OCI-LY7 (cell line): ENCODE measurements around the gene ATPAF2. TPM values are rescaled to one million over a fixed set of nuclear protein-coding genes. Genes with fewer than 3 reads are reported as not detected.

ENCODE experiments used
- BruUV-seq: library from RNA; stranded (reverse); fragments of 400-500 nt; replicated peaks from 2 replicates; lab custom pipeline; 2021; lab: Mats Ljungman, UMichigan
- CTCF ChIA-PET: fragments of 300-600 bp; sonication (Branson Sonifier 250); formaldehyde crosslinking; loops from one replicate; lab custom pipeline; 2022; ENCODE audit warnings: antibody characterized with exemption; ENCODE audit not compliant: unreplicated experiment; lab: Charles Lee
- POLR2A ChIA-PET: fragments of 300-600 bp; sonication (Branson Sonifier 250); formaldehyde crosslinking; loops from one replicate; lab custom pipeline; 2022; ENCODE audit warnings: antibody characterized with exemption; lab: Charles Lee
- DNase-seq: peaks from one replicate; pipeline ENCODE4 v3.0.0-alpha.2; 2015; ENCODE audit warnings: low spot score
- H2AFZ ChIP-seq: fragments of 200-600 bp; sonication (generic), shearing (Covaris generic); 2 replicates; pipeline ENCODE4 v1.6.1; 2014; ENCODE audit warnings: mild to moderate bottlenecking, antibody characterized with exemption, low read length, moderate library complexity
- H3K27ac ChIP-seq: fragments of 200-600 bp; sonication (generic); 2 replicates; pipeline ENCODE4 v1.5.1; 2014; ENCODE audit warnings: mixed run types, low read depth, mild to moderate bottlenecking, moderate library complexity, low read length, inconsistent platforms; ENCODE audit not compliant: poor library complexity, severe bottlenecking
- H3K36me3 ChIP-seq: fragments of 200-600 bp; sonication (generic); 2 replicates; pipeline ENCODE4 v1.6.1; 2014; ENCODE audit warnings: mild to moderate bottlenecking, antibody characterized with exemption, low read length, moderate library complexity, mixed read lengths; ENCODE audit not compliant: insufficient read depth
- H3K4me1 ChIP-seq: fragments of 200-600 bp; sonication (generic); 2 replicates; pipeline ENCODE4 v1.5.1; 2014; ENCODE audit warnings: mild to moderate bottlenecking, low read length; ENCODE audit not compliant: insufficient read depth, poor library complexity, severe bottlenecking
- H3K4me2 ChIP-seq: fragments of 200-600 bp; sonication (generic); 2 replicates; pipeline ENCODE4 v1.6.1; 2014; ENCODE audit warnings: mild to moderate bottlenecking, low read length
- H3K4me3 ChIP-seq: fragments of 200-600 bp; sonication (generic); 2 replicates; pipeline ENCODE4 v1.5.1; 2014; ENCODE audit warnings: mild to moderate bottlenecking, low read depth, low read length; ENCODE audit not compliant: poor library complexity, severe bottlenecking
- H3K79me2 ChIP-seq: fragments of 200-600 bp; sonication (generic); 2 replicates; pipeline ENCODE4 v1.6.1; 2016; ENCODE audit warnings: low read depth, mild to moderate bottlenecking, low read length, moderate library complexity, mixed read lengths; ENCODE audit not compliant: insufficient read depth
- H3K9me2 ChIP-seq: fragments of 200-600 bp; sonication (generic); 2 replicates; pipeline ENCODE4 v1.6.1; 2016; ENCODE audit warnings: mild to moderate bottlenecking, low read length, mixed read lengths; ENCODE audit not compliant: insufficient read depth
- H3K9me3 ChIP-seq: fragments of 200-600 bp; sonication (generic); 2 replicates; pipeline ENCODE4 v1.6.1; 2014; ENCODE audit warnings: mild to moderate bottlenecking, mixed run types, low read length, mixed read lengths
- H4K20me1 ChIP-seq: fragments of 200-600 bp; sonication (generic); 2 replicates; pipeline ENCODE4 v1.6.1; 2014; ENCODE audit warnings: mild to moderate bottlenecking, antibody characterized with exemption, low read length, moderate library complexity, mixed read lengths; ENCODE audit not compliant: insufficient read depth
- EZH2phosphoT487 ChIP-seq: fragments of 200-600 bp; sonication (generic); IDR thresholded peaks from 2 replicates; pipeline ENCODE4 v1.6.1; 2018; ENCODE audit warnings: low read depth, borderline replicate concordance, mild to moderate bottlenecking, mixed run types, antibody characterized with exemption, low read length, moderate library complexity, mixed read lengths
- intact Hi-C: fragments of 100-400 bp; cut with micrococcal nuclease; formaldehyde crosslinking; loops from one replicate; pipeline ENCODE4 v1.10.0; 2022; ENCODE audit not compliant: unreplicated experiment
- total RNA-seq, 2 experiments: library from RNA; depleted of rRNA in 1 of 2; stranded (reverse); fragments of >200 nt in 1 of 2; shearing (Covaris generic) in 1 of 2; gene quantifications; 2 replicates each; pipeline ENCODE4 v1.2.3, GENCODE V29; 2014 to 2022
- TF ChIP-seq, protein P1 (sequence below): fragments of 200-600 bp; sonication (generic); conservative IDR thresholded peaks from 2 replicates; pipeline ENCODE4 v1.5.1; 2014; ENCODE audit warnings: mild to moderate bottlenecking, antibody characterized with exemption, low read length, moderate library complexity, mixed read lengths

Gene ATPAF2
- total RNA-seq, 2 experiments from 2014 or later = 42.9 to 56.2 TPM

DNA sequence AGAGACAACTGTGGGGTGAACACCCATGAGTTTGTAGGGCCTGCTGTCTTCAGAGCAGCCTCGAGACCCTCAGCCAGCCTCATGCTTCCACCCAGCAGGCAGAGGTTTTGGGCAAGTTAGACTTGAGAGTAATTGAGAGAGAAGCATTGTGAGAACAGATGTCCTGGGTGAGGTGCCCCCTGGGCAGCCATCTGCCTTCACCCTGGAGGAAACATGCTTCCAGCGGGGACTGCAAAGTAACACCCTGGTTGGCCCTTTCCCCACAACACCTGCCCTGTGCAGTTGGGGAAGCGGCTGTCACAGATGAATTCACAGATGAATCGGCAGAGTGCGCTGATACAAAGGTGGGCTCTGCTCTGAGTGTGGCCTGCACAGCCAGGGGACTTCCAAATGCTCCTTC lies 23.4 kb downstream of the ATPAF2 start:
- no peak overlapping the region for H3K4me2 ChIP-seq
- no peak overlapping the region for H2AFZ ChIP-seq
- no TSS peak for BruUV-seq
- H3K36me3 ChIP-seq = peaks cover 63% of the 10 kb centered on the region
- TF ChIP-seq EZH2phosphoT487 = no peak
- TF ChIP-seq, protein P1, sequence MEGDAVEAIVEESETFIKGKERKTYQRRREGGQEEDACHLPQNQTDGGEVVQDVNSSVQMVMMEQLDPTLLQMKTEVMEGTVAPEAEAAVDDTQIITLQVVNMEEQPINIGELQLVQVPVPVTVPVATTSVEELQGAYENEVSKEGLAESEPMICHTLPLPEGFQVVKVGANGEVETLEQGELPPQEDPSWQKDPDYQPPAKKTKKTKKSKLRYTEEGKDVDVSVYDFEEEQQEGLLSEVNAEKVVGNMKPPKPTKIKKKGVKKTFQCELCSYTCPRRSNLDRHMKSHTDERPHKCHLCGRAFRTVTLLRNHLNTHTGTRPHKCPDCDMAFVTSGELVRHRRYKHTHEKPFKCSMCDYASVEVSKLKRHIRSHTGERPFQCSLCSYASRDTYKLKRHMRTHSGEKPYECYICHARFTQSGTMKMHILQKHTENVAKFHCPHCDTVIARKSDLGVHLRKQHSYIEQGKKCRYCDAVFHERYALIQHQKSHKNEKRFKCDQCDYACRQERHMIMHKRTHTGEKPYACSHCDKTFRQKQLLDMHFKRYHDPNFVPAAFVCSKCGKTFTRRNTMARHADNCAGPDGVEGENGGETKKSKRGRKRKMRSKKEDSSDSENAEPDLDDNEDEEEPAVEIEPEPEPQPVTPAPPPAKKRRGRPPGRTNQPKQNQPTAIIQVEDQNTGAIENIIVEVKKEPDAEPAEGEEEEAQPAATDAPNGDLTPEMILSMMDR = no peak
- no peaks in the 10 kb centered on the region for H3K4me1 ChIP-seq
- no peaks in the 10 kb centered on the region for H3K79me2 ChIP-seq
- POLR2A ChIA-PET = no interaction called here
- no peak for DNase-seq
- H3K27ac ChIP-seq = no peak overlapping the region
- intact Hi-C loops = no loop called here
- H3K4me3 ChIP-seq = no peak overlapping the region
- H4K20me1 ChIP-seq = no peaks in the 10 kb centered on the region
- CTCF ChIA-PET = no interaction called here
- no peaks in the 10 kb centered on the region for H3K9me2 ChIP-seq
- H3K9me3 ChIP-seq = no peaks in the 10 kb centered on the region

DNA sequence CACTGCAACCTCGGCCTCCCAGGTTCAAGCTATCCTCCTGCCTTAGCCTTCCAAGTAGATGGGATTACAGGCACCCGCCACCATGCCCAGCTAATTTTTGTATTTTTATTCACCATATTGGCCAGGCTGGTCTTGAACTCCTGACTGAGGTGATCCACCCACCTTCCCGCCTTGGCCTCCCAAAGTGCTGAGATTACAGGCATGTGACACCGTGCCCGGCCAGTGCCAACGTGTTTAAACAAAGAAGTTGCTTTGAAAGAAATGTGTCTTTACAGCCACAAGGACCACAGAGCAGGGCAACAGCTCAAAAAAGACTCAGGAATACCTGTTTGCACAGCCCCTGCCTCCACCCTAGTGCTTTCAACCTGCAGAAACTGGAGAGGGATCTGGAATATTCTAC lies 25.0 kb downstream of the ATPAF2 start:
- Histone ChIP-seq H3K4me3 (no peak overlapping the region), H3K79me2 (no peaks in the 10 kb centered on the region), H3K9me3 (no peaks in the 10 kb centered on the region), H3K9me2 (no peaks in the 10 kb centered on the region), H4K20me1 (no peaks in the 10 kb centered on the region), H2AFZ (no peak overlapping the region), H3K27ac (no peak overlapping the region), H3K36me3 (peaks cover 63% of the 10 kb centered on the region), H3K4me2 (no peak overlapping the region), H3K4me1 (no peaks in the 10 kb centered on the region)
- TF ChIP-seq, protein P1 = no peak
- no peak for TF ChIP-seq EZH2phosphoT487
- ChIA-PET CTCF (no interaction called here), POLR2A (no interaction called here)
- intact Hi-C loops = no loop called here
- no peak for DNase-seq
- BruUV-seq = no TSS peak

DNA sequence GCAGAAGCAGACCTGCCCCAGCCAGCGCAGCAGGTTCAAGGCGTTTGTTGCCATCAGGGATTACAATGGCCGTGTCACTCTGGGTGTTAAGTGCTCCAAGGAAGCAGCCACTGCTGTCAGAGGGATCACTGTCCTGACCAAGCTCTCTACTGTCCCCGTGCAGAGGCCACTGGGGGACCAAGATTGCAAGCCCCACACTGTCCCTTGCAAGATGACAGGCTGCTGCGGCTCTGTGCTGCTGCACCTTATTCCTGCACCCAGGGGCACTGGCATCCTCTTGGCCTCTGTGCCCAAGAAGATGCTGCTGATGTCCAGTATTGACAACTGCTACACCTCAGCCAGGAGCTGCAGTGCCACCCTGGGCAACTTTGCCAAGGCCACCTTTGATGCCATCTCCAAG lies 27.7 kb downstream of the ATPAF2 start:
- H3K9me3 ChIP-seq = no peaks in the 10 kb centered on the region
- no peaks in the 10 kb centered on the region for H3K9me2 ChIP-seq
- CTCF ChIA-PET = no interaction called here
- no peaks in the 10 kb centered on the region for H4K20me1 ChIP-seq
- H3K79me2 ChIP-seq = no peaks in the 10 kb centered on the region
- intact Hi-C loops = no loop called here
- H2AFZ ChIP-seq = no peak overlapping the region
- H3K4me2 ChIP-seq = no peak overlapping the region
- H3K36me3 ChIP-seq = peaks cover 55% of the 10 kb centered on the region
- DNase-seq = no peak
- TF ChIP-seq, protein P1 = no peak
- no peak for TF ChIP-seq EZH2phosphoT487
- POLR2A ChIA-PET = no interaction called here
- H3K27ac ChIP-seq = no peak overlapping the region
- no peak overlapping the region for H3K4me3 ChIP-seq
- no TSS peak for BruUV-seq
- no peaks in the 10 kb centered on the region for H3K4me1 ChIP-seq
